ENCODE measurements around the gene ATP6V0C.

Gene ATP6V0C

GRCh38 chr16:2517954-2518605, 4.3 kb downstream of the ATP6V0C start:
- Histone ChIP-seq H3K36me3 (ENCODE audit: insufficient read depth, low read depth, low read length) (peaks cover 8% of the 10 kb centered on the region; the same call in 1 of the 2 replicates), H3K27me3 (ENCODE audit: insufficient read depth, low read length) (no peaks in the 10 kb centered on the region), H3K4me3 (ENCODE audit: low read length) (no peak overlapping the region), H3K9me3 (ENCODE audit: insufficient read depth, low read depth, low read length) (no peaks in the 10 kb centered on the region), H3K27ac (ENCODE audit: low read length) (no peak overlapping the region), H3K4me1 (ENCODE audit: insufficient read depth, low read length) (peaks cover 8% of the 10 kb centered on the region), H3K9ac (ENCODE audit: low read depth, low read length) (no peak overlapping the region)

- Histone ChIP-seq H3K27ac (ENCODE audit: low read length) (no peak overlapping the region), H3K9me3 (ENCODE audit: insufficient read depth, low read depth, low read length) (no peaks in the 10 kb centered on the region), H3K27me3 (ENCODE audit: insufficient read depth, low read length) (no peaks in the 10 kb centered on the region), H3K9ac (ENCODE audit: low read depth, low read length) (no peak overlapping the region), H3K4me3 (ENCODE audit: low read length) (no peak overlapping the region), H3K4me1 (ENCODE audit: insufficient read depth, low read length) (peaks cover 8% of the 10 kb centered on the region), H3K36me3 (ENCODE audit: insufficient read depth, low read depth, low read length) (peaks cover 18% of the 10 kb centered on the region; the same call in 1 of the 2 replicates)
Measured at GRCh38 chr16:2518823-2519710, 5.3 kb downstream of the ATP6V0C start.

- Histone ChIP-seq H3K9me3 (ENCODE audit: insufficient read depth, low read depth, low read length) (no peaks in the 10 kb centered on the region), H3K9ac (ENCODE audit: low read depth, low read length) (no peak overlapping the region), H3K4me3 (ENCODE audit: low read length) (no peak overlapping the region), H3K36me3 (ENCODE audit: insufficient read depth, low read depth, low read length) (peaks cover 24% of the 10 kb centered on the region), H3K27me3 (ENCODE audit: insufficient read depth, low read length) (no peaks in the 10 kb centered on the region), H3K4me1 (ENCODE audit: insufficient read depth, low read length) (peaks cover 8% of the 10 kb centered on the region), H3K27ac (ENCODE audit: low read length) (no peak overlapping the region)
Measured at GRCh38 chr16:2519711-2520080, 5.9 kb downstream of the ATP6V0C start.

- Histone ChIP-seq H3K4me3 (ENCODE audit: low read length) (peak within 1 kb of the TSS; percentile 77), H3K4me1 (ENCODE audit: insufficient read depth, low read length) (peaks cover 8% of the 10 kb centered on the region), H3K27ac (ENCODE audit: low read length) (no peak within 1 kb of the TSS), H3K9ac (ENCODE audit: low read depth, low read length) (peak within 1 kb of the TSS; percentile 77; the same call in 1 of the 2 replicates), H3K9me3 (ENCODE audit: insufficient read depth, low read depth, low read length) (no peaks in the 10 kb centered on the region), H3K36me3 (ENCODE audit: insufficient read depth, low read depth, low read length) (peaks cover 27% of the 10 kb centered on the region), H3K27me3 (ENCODE audit: insufficient read depth, low read length) (no peaks in the 10 kb centered on the region)
Measured at GRCh38 chr16:2520097-2520783, 6.5 kb downstream of the ATP6V0C start, which contains the start of gene AMDHD2. TSS of gene AMDHD2 (plus strand) at chr16:2520371. CDS start at chr16:2520459, 88 bp downstream.

- H3K9ac ChIP-seq (ENCODE audit: low read depth, low read length) = peak overlapping the region; percentile 77; the same call in 1 of the 2 replicates
- H3K9me3 ChIP-seq (ENCODE audit: insufficient read depth, low read depth, low read length) = no peaks in the 10 kb centered on the region
- peaks cover 30% of the 10 kb centered on the region for H3K36me3 ChIP-seq (ENCODE audit: insufficient read depth, low read depth, low read length)
- peaks cover 8% of the 10 kb centered on the region; the same call in 1 of the 2 replicates for H3K4me1 ChIP-seq (ENCODE audit: insufficient read depth, low read length)
- peak overlapping the region; percentile 77 for H3K4me3 ChIP-seq (ENCODE audit: low read length)
- H3K27ac ChIP-seq (ENCODE audit: low read length) = no peak overlapping the region
- no peaks in the 10 kb centered on the region for H3K27me3 ChIP-seq (ENCODE audit: insufficient read depth, low read length)
Measured at GRCh38 chr16:2520784-2521531, 7.2 kb downstream of the ATP6V0C start.

GRCh38 chr16:2523801-2524231, 10.1 kb downstream of the ATP6V0C start:
- H3K36me3 ChIP-seq (ENCODE audit: insufficient read depth, low read depth, low read length) = peaks cover 37% of the 10 kb centered on the region
- H3K4me1 ChIP-seq (ENCODE audit: insufficient read depth, low read length) = 0 out of 2 replicates have a peak, but pooled peaks cover 3% of the 10 kb centered on the region

GRCh38 chr16:2524339-2524938, 10.7 kb downstream of the ATP6V0C start:
- no peak overlapping the region for H3K4me3 ChIP-seq (ENCODE audit: low read length)
- H3K36me3 ChIP-seq (ENCODE audit: insufficient read depth, low read depth, low read length) = peaks cover 43% of the 10 kb centered on the region
- no peaks in the 10 kb centered on the region for H3K9me3 ChIP-seq (ENCODE audit: insufficient read depth, low read depth, low read length)
- no peaks in the 10 kb centered on the region for H3K27me3 ChIP-seq (ENCODE audit: insufficient read depth, low read length)
- H3K4me1 ChIP-seq (ENCODE audit: insufficient read depth, low read length) = 0 out of 2 replicates have a peak, but pooled peaks cover 3% of the 10 kb centered on the region
- no peak overlapping the region for H3K9ac ChIP-seq (ENCODE audit: low read depth, low read length)
- H3K27ac ChIP-seq (ENCODE audit: low read length) = no peak overlapping the region

More at GRCh38 chr16:2523801-2524231, 10.1 kb downstream of the ATP6V0C start:
- Histone ChIP-seq H3K27ac (ENCODE audit: low read length) (no peak overlapping the region), H3K9ac (ENCODE audit: low read depth, low read length) (no peak overlapping the region), H3K27me3 (ENCODE audit: insufficient read depth, low read length) (no peaks in the 10 kb centered on the region), H3K9me3 (ENCODE audit: insufficient read depth, low read depth, low read length) (no peaks in the 10 kb centered on the region), H3K4me3 (ENCODE audit: low read length) (no peak overlapping the region)

- H3K4me1 ChIP-seq (ENCODE audit: insufficient read depth, low read length) = peaks cover 8% of the 10 kb centered on the region; the same call in 1 of the 2 replicates
- no peak overlapping the region for H3K9ac ChIP-seq (ENCODE audit: low read depth, low read length)
- peaks cover 47% of the 10 kb centered on the region for H3K36me3 ChIP-seq (ENCODE audit: insufficient read depth, low read depth, low read length)
- no peaks in the 10 kb centered on the region for H3K27me3 ChIP-seq (ENCODE audit: insufficient read depth, low read length)
- no peak overlapping the region for H3K4me3 ChIP-seq (ENCODE audit: low read length)
- H3K9me3 ChIP-seq (ENCODE audit: insufficient read depth, low read depth, low read length) = no peaks in the 10 kb centered on the region
- no peak overlapping the region for H3K27ac ChIP-seq (ENCODE audit: low read length)
Measured at GRCh38 chr16:2526135-2526534, 12.4 kb downstream of the ATP6V0C start.

- H3K9me3 ChIP-seq (ENCODE audit: insufficient read depth, low read depth, low read length) = no peaks in the 10 kb centered on the region
- no peak overlapping the region for H3K4me3 ChIP-seq (ENCODE audit: low read length)
- H3K4me1 ChIP-seq (ENCODE audit: insufficient read depth, low read length) = peaks cover 6% of the 10 kb centered on the region; the same call in 1 of the 2 replicates
- no peak overlapping the region for H3K9ac ChIP-seq (ENCODE audit: low read depth, low read length)
- peaks cover 47% of the 10 kb centered on the region for H3K36me3 ChIP-seq (ENCODE audit: insufficient read depth, low read depth, low read length)
- no peak overlapping the region for H3K27ac ChIP-seq (ENCODE audit: low read length)
- no peaks in the 10 kb centered on the region for H3K27me3 ChIP-seq (ENCODE audit: insufficient read depth, low read length)
Measured at GRCh38 chr16:2527071-2527783, 13.5 kb downstream of the ATP6V0C start.

- H3K27me3 ChIP-seq (ENCODE audit: insufficient read depth, low read length) = no peaks in the 10 kb centered on the region
- H3K27ac ChIP-seq (ENCODE audit: low read length) = no peak overlapping the region
- peaks cover 47% of the 10 kb centered on the region for H3K36me3 ChIP-seq (ENCODE audit: insufficient read depth, low read depth, low read length)
- H3K4me1 ChIP-seq (ENCODE audit: insufficient read depth, low read length) = peaks cover 6% of the 10 kb centered on the region; the same call in 1 of the 2 replicates
- no peak overlapping the region for H3K4me3 ChIP-seq (ENCODE audit: low read length)
- no peak overlapping the region for H3K9ac ChIP-seq (ENCODE audit: low read depth, low read length)
- H3K9me3 ChIP-seq (ENCODE audit: insufficient read depth, low read depth, low read length) = no peaks in the 10 kb centered on the region
Measured at GRCh38 chr16:2527784-2528100, 14.0 kb downstream of the ATP6V0C start.

Data from iPS-20b (cell line).